Kidney (tissue), 14 donors: ENCODE measurements around the gene ELAC2. TPM values are rescaled to one million over a fixed set of nuclear protein-coding genes. Genes with fewer than 3 reads are reported as not detected.

ENCODE experiments used
- DNase-seq, 5 donors: peaks; one replicate each; pipeline ENCODE4 v3.0.0-alpha.2; 2013 to 2020
- FAIRE-seq: peaks from 2 replicates; lab custom pipeline; 2012; peaks lifted over from hg19 to GRCh38; lab: Jason Lieb, UNC
- H3K27ac ChIP-seq, 2 donors: one replicate each; pipeline ENCODE4 v1.7.0; 2013; ENCODE audit warnings: low read depth in 2 of 2, low read length in 2 of 2, inconsistent platforms in 1 of 2
- H3K27me3 ChIP-seq: one replicate; pipeline ENCODE4 v1.7.1; 2013; ENCODE audit warnings: low read length, inconsistent platforms; ENCODE audit not compliant: control insufficient read depth, insufficient read depth
- H3K36me3 ChIP-seq, 3 donors: one replicate each; pipeline versions ENCODE4 v1.7.0 to v1.7.1; 2013; ENCODE audit warnings: low read length in 3 of 3, control low read depth in 1 of 3, inconsistent platforms in 1 of 3; ENCODE audit not compliant: insufficient read depth in 3 of 3, control insufficient read depth in 2 of 3
- H3K4me1 ChIP-seq, 3 donors: one replicate each; pipeline versions ENCODE4 v1.7.0 to v1.7.1; 2013; ENCODE audit warnings: low read length in 3 of 3, inconsistent platforms in 1 of 3, low read depth in 1 of 3; ENCODE audit not compliant: control insufficient read depth in 2 of 3, insufficient read depth in 2 of 3
- H3K4me3 ChIP-seq, 3 donors: one replicate each; pipeline versions ENCODE4 v1.7.0 to v1.8.1; 2013; ENCODE audit warnings: low read length in 3 of 3, control low read depth in 1 of 3, inconsistent platforms in 1 of 3
- H3K9ac ChIP-seq, 3 donors: one replicate each; pipeline versions ENCODE4 v1.7.0 to v1.7.1; 2013; ENCODE audit warnings: low read length in 3 of 3, control low read depth in 1 of 3, inconsistent platforms in 1 of 3
- H3K9me3 ChIP-seq, 3 donors: one replicate each; pipeline versions ENCODE4 v1.7.0 to v1.7.1; 2013; ENCODE audit warnings: low read length in 3 of 3, control low read depth in 1 of 3, inconsistent platforms in 1 of 3; ENCODE audit not compliant: control insufficient read depth in 2 of 3, insufficient read depth in 1 of 3
- CTCF ChIP-seq: IDR thresholded peaks from 3 replicates; pipeline ENCODE4 v1.5.1; 2012; ENCODE audit warnings: mild to moderate bottlenecking, moderate library complexity, borderline replicate concordance; ENCODE audit not compliant: insufficient read depth; ENCODE audit errors: extremely low read depth
- intact Hi-C: fragments of 100-400 bp; cut with DNase I; formaldehyde crosslinking; loops from one replicate; pipeline ENCODE4 v1.11.1; 2022
- polyA plus RNA-seq: library from polyadenylated mRNA; stranded (reverse); fragments of 350-450 nt; fragmentation: Illumina TruSeq; extraction: RNeasy Lipid Tissue Mini Kit (QIAGEN cat#74804); gene quantifications from one replicate; pipeline ENCODE4 v1.2.3, GENCODE V29; 2014; ENCODE audit warnings: low read depth, low replicate concordance; ENCODE audit not compliant: insufficient read depth
- total RNA-seq: library from RNA; stranded (reverse); fragmentation: NEBNext Ultra II Directional; extraction: Animal tissue kit (Norgen Biotek cat#: 25700); gene quantifications from one replicate; pipeline ENCODE4 v1.2.1, GENCODE V29; 2021
- donor health status: control.
- donor health status: control.
- donor health status: control.
- donor health status: control.
- donor health status: control.
- donor health status: DM: yes; HTN: yes; CAD: no.
- donor health status: Normal renal cell carcinoma (clear cell type).

Gene ELAC2
- total and polyA plus RNA-seq, 2 donors from 2014 or later = 29.7 to 57.4 TPM

GRCh38 chr17:13030056-13030455 is 12.2 kb upstream of the ELAC2 start:
- DNase-seq (no peak), FAIRE-seq (no peak)
- TF ChIP-seq CTCF = no peak
- Histone ChIP-seq H3K27ac (no peak overlapping the region), H3K4me3 (no peak overlapping the region), H3K9me3 (peaks cover 0 to under 1% (median 0%) of the 10 kb centered on the region in 3 donors), H3K4me1 (no peaks in the 10 kb centered on the region), H3K36me3 (no peaks in the 10 kb centered on the region), H3K27me3 (no peaks in the 10 kb centered on the region), H3K9ac (no peak overlapping the region)
- intact Hi-C loops = no loop called here

- no peak for FAIRE-seq
- H3K36me3 ChIP-seq = no peaks in the 10 kb centered on the region
- intact Hi-C loops = no loop called here
Measured at GRCh38 chr17:13029340-13029739, 11.5 kb upstream of the ELAC2 start.

GRCh38 chr17:13027246-13027645 is 9.4 kb upstream of the ELAC2 start:
- no peak for FAIRE-seq
- H3K9me3 ChIP-seq = peaks cover 0 to 2% (median 0%) of the 10 kb centered on the region in 3 donors
- intact Hi-C loops = no loop called here

More at GRCh38 chr17:13029340-13029739, 11.5 kb upstream of the ELAC2 start:
- Histone ChIP-seq H3K27ac (no peak overlapping the region), H3K27me3 (no peaks in the 10 kb centered on the region), H3K4me1 (peaks cover 0 to 3% (median 0%) of the 10 kb centered on the region in 3 donors), H3K9me3 (peaks cover 0 to 2% (median 0%) of the 10 kb centered on the region in 3 donors), H3K4me3 (no peak overlapping the region), H3K9ac (no peak overlapping the region)
- TF ChIP-seq CTCF = no peak
- DNase-seq = no peak

More at GRCh38 chr17:13027246-13027645, 9.4 kb upstream of the ELAC2 start:
- DNase-seq = no peak
- Histone ChIP-seq H3K36me3 (no peaks in the 10 kb centered on the region), H3K4me3 (no peak overlapping the region), H3K27me3 (no peaks in the 10 kb centered on the region), H3K27ac (no peak overlapping the region), H3K4me1 (peaks cover 0 to 6% (median 0%) of the 10 kb centered on the region in 3 donors), H3K9ac (no peak overlapping the region)
- no peak for TF ChIP-seq CTCF
